Fibroblast of the aortic adventitia (primary cell): ENCODE results near the gene ACO2. TPM values are rescaled to one million over a fixed set of nuclear protein-coding genes. Genes with fewer than 3 reads are reported as not detected.

Source experiments
- DNase-seq: peaks from one replicate; pipeline ENCODE4 v3.0.0-alpha.2; 2010; ENCODE audit warnings: low read depth
- H3K4me3 ChIP-seq: 2 replicates; pipeline ENCODE4 v1.5.1; 2011; ENCODE audit warnings: low read depth, mild to moderate bottlenecking, control low read depth, low read length, moderate library complexity
- CTCF ChIP-seq: IDR thresholded peaks from 2 replicates; pipeline ENCODE4 v1.5.1; 2011; ENCODE audit warnings: mild to moderate bottlenecking, low read length, control low read depth, inconsistent platforms; ENCODE audit not compliant: insufficient read depth
- total RNA-seq: library from RNA; depleted of rRNA; stranded (reverse); fragments of >200 nt; gene quantifications from 2 replicates; pipeline ENCODE4 v1.2.3, GENCODE V29; 2012; ENCODE audit warnings: low replicate concordance

Gene ACO2
- total RNA-seq, 1 donor, result 45.9 TPM

DNA sequence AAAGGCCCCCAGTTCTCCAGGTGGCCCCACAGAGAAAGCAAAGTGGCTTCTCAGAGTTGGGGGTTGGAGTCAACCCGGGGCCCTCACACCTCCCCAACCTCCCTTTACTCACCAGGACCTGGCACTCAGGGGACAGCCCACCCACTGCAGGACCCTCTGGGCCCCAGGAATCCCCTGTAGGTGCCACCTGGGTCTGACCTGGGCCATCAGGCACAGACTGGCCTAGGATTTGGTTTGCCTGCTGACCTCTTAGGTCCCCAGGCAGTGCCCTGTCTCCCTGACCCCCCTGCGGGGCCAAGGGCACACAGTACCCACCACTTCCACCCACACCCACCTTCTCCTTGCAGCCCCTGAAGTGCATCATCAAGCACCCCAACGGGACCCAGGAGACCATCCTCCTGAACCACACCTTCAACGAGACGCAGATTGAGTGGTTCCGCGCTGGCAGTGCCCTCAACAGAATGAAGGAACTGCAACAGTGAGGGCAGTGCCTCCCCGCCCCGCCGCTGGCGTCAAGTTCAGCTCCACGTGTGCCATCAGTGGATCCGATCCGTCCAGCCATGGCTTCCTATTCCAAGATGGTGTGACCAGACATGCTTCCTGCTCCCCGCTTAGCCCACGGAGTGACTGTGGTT, 59.3 kb downstream of the ACO2 start:
- no peak for TF ChIP-seq CTCF
- no peak overlapping the region for H3K4me3 ChIP-seq
- DNase-seq, result no peak

DNA sequence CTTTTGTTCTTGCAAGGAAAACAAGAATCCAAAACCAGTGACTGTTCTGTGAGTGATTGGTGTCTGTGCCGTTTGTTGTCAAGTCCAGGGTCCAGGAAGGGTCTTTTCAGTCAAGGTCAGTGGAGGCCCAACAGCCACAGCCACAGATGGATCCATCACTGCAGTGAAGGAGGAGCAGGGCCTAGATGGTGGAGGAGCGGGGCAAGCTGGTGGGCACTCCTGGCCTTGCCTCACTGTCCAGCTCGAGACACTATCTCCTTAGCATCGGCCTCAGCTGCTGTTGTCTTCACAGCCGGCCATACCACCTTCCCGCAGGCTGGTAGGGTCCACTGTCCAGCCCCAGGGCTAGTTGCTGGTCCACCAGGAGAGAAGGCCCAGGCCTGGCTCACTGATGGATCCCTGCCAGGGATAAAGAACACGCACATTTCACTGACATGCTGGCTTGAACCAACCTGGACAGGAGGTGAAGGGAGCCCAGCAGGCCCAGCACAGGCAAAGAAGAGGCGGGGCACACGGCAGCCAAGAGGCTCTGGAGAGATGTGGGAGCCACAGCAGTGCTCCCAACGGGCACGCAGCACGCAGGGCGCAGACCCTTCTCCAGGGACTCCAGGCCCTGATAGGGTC, 60.1 kb downstream of the ACO2 start:
- no peak for TF ChIP-seq CTCF
- DNase-seq, result no peak
- H3K4me3 ChIP-seq, result no peak overlapping the region

GRCh38 chr22:41530890-41531714, 62.2 kb downstream of the ACO2 start:
- H3K4me3 ChIP-seq, result no peak overlapping the region
- no peak for TF ChIP-seq CTCF
- DNase-seq, result no peak

DNA sequence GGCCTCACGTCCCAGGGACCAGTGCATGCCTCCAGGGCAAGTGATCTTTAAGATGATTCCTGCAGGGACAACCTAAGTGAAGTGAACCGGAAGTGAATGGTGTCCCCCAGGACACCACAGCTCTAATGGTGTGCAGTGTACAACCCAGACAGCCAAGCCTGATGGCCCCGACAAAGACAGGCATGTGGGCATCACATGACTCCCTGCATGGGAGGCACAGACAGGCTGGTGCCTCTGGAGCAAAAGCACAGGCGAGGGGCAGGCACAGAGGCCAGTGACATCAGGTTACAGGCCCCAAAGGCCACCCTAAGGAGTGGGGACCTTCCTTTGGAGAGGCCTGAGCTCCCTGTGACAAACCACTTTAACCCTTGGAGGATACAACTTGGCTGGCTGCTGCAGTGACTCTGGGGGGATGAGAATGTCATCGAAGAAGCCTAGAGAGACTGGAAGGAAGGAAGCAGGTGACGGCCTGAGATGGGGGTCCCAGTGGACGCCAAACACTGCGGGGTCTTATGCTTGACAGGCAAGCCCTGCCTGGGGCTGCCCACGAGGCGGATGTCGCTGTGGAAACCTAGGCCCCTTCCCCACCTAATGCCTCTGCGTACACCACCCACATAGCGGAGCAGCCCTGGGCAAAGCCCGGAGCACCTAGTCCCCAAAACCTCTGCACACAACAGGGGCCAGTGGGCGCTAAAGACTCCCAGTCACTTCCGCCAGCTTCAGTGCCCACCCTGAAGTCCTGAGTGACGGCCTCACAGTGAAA, 63.0 kb downstream of the ACO2 start:
- no peak overlapping the region for H3K4me3 ChIP-seq
- no peak for TF ChIP-seq CTCF
- DNase-seq, result no peak

GRCh38 chr22:41532908-41533825, 64.2 kb downstream of the ACO2 start:
- TF ChIP-seq CTCF, result peak; percentile 82
- DNase-seq, result peak; percentile 63
- H3K4me3 ChIP-seq, result no peak overlapping the region
